Occipital lobe (tissue), 2 donors: ENCODE results near the gene PEX5L. TPM values are rescaled to one million over a fixed set of nuclear protein-coding genes. Genes with fewer than 3 reads are reported as not detected.
A peak's percentile ranks its signal among the peaks of the same experiment; 100 is the strongest.
"Not testable (repeated sequence)": the region's sequence is repeated elsewhere in the genome, so short reads cannot be mapped to it uniquely, and the experiment has no call there.

Source experiments
- DNase-seq: peaks from one replicate; lab custom pipeline; 2025; lab: John Stamatoyannopoulos, UW
- total RNA-seq: library from RNA; depleted of rRNA; stranded (reverse); fragments of >200 nt; gene quantifications from one replicate; pipeline ENCODE4 v1.2.3, GENCODE V29; 2014

PEX5L gene
- total RNA-seq, 1 donor from 2014 or later: 49.6 TPM

- DNase-seq: no peak
Measured at GRCh38 chr3:179840985-179841384, 195.8 kb downstream of the PEX5L start.

GRCh38 chr3:179837374-179837773 lies 199.4 kb downstream of the PEX5L start:
- no peak for DNase-seq

GRCh38 chr3:179833294-179833693 lies 203.4 kb downstream of the PEX5L start:
- DNase-seq: no peak

- no peak for DNase-seq
Measured at GRCh38 chr3:179832333-179832854, 204.3 kb downstream of the PEX5L start.

- no peak for DNase-seq
Measured at GRCh38 chr3:179829401-179829800, 207.3 kb downstream of the PEX5L start.

- no peak for DNase-seq
Measured at GRCh38 chr3:179828738-179829137, 208.0 kb downstream of the PEX5L start.

GRCh38 chr3:179826247-179826637 lies 210.5 kb downstream of the PEX5L start:
- no peak for DNase-seq

GRCh38 chr3:179825527-179826246 lies 211.1 kb downstream of the PEX5L start:
- no peak for DNase-seq

- DNase-seq: no peak
Measured at GRCh38 chr3:179822296-179822695, 214.4 kb downstream of the PEX5L start.

GRCh38 chr3:179819379-179819778 lies 217.4 kb downstream of the PEX5L start:
- DNase-seq: no peak

GRCh38 chr3:179812096-179812382 lies 224.7 kb downstream of the PEX5L start:
- no peak for DNase-seq

GRCh38 chr3:179811321-179812095 lies 225.2 kb downstream of the PEX5L start:
- peak; percentile 8 for DNase-seq

GRCh38 chr3:179809639-179810038 lies 227.1 kb downstream of the PEX5L start:
- no peak for DNase-seq

- DNase-seq: no peak
Measured at GRCh38 chr3:179807588-179807987, 229.1 kb downstream of the PEX5L start.

- DNase-seq: no peak
Measured at GRCh38 chr3:179806177-179806576, 230.6 kb downstream of the PEX5L start.

GRCh38 chr3:179801856-179802255 lies 234.9 kb downstream of the PEX5L start:
- no peak for DNase-seq

- no peak for DNase-seq
Measured at GRCh38 chr3:179801263-179801662, 235.5 kb downstream of the PEX5L start.

GRCh38 chr3:179797192-179797591 lies 239.5 kb downstream of the PEX5L start:
- DNase-seq: no peak

GRCh38 chr3:179796421-179796820 lies 240.3 kb downstream of the PEX5L start:
- DNase-seq: no peak

- no peak for DNase-seq
Measured at GRCh38 chr3:179794355-179794754, 242.4 kb downstream of the PEX5L start.

- no peak for DNase-seq
Measured at GRCh38 chr3:179791793-179792192, 244.9 kb downstream of the PEX5L start.

- no peak for DNase-seq
Measured at GRCh38 chr3:179788996-179789395, 247.7 kb downstream of the PEX5L start.

GRCh38 chr3:179782841-179783240 lies 253.9 kb downstream of the PEX5L start:
- not testable (repeated sequence) for DNase-seq
